ENCODE results near the gene GAS2. TPM values are rescaled to one million over a fixed set of nuclear protein-coding genes. Genes with fewer than 3 reads are reported as not detected.

GAS2 gene
- total RNA-seq, 4 donors from 2014 or later = 0.77 to 21.5 (median 5.1) TPM; not detected in 1

DNA sequence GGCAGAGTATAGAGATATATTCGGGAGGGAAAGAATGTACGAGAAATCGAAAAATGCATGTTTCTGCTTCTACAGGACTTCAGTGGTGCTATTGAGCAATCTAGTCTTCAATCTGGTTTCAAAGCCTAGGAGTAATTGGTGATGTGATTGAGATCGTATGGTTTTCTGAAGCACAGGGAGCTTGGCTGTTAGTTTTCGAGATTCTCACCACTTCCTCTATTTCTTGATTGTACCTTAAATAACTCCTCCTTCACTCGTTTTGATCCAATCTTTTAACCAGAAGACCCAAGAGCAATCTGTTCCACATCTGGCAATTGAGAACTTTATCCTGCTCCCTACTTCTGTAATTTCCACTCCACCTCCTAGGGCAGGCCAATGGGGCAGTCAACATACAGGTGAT is 193.3 kb downstream of the GAS2 start:
- intact Hi-C loops (cut with DNase I; ENCODE audit: low total_unique reads) = no loop called here
- Histone ChIP-seq H3K27ac (no peak overlapping the region), H3K9me3 (no peaks in the 10 kb centered on the region), H3K27me3 (no peaks in the 10 kb centered on the region), H3K4me1 (no peaks in the 10 kb centered on the region), H3K36me3 (no peaks in the 10 kb centered on the region), H3K4me3 (no peak overlapping the region)
- DNase-seq = no peak
- TF ChIP-seq, protein P1, sequence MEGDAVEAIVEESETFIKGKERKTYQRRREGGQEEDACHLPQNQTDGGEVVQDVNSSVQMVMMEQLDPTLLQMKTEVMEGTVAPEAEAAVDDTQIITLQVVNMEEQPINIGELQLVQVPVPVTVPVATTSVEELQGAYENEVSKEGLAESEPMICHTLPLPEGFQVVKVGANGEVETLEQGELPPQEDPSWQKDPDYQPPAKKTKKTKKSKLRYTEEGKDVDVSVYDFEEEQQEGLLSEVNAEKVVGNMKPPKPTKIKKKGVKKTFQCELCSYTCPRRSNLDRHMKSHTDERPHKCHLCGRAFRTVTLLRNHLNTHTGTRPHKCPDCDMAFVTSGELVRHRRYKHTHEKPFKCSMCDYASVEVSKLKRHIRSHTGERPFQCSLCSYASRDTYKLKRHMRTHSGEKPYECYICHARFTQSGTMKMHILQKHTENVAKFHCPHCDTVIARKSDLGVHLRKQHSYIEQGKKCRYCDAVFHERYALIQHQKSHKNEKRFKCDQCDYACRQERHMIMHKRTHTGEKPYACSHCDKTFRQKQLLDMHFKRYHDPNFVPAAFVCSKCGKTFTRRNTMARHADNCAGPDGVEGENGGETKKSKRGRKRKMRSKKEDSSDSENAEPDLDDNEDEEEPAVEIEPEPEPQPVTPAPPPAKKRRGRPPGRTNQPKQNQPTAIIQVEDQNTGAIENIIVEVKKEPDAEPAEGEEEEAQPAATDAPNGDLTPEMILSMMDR (IDR thresholded peaks at IDR 0.05) = no peak
- TF ChIP-seq POLR2A (IDR thresholded peaks at IDR 0.05) = no peak

DNA sequence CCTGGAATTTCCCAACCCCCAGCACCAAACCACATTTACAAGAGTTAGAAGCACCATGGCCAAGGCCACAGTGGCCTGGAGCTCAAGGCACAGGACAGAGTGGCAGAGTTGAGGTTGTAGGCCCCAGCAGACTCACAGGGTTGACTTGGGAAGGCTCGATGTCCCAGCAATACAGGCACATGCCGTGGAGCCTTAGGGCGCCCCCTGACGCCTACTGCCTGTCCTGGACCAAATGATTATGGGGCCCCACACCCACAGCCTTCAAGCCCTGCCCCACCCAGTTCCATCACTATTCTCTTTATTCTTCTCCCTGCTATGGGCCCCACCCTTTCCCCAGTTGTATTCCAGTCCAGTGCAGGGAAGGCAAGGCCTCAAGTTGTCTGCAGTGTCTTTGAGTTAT is 193.8 kb downstream of the GAS2 start, which contains the start of gene CCDC179:
Gene CCDC179, minus strand, starts transcription at position 234 of the 400 bp plus-strand sequence. Its CDS starts 53 bp downstream, at position 181.
- TF ChIP-seq, protein P1 (IDR thresholded peaks at IDR 0.05) = no peak
- TF ChIP-seq POLR2A (IDR thresholded peaks at IDR 0.05) = no peak
- intact Hi-C loops (cut with DNase I; ENCODE audit: low total_unique reads) = no loop called here
- Histone ChIP-seq H3K36me3 (no peaks in the 10 kb centered on the region), H3K27ac (no peak within 1 kb of the TSS), H3K27me3 (no peaks in the 10 kb centered on the region), H3K9me3 (no peaks in the 10 kb centered on the region), H3K4me3 (no peak within 1 kb of the TSS), H3K4me1 (no peaks in the 10 kb centered on the region)
- DNase-seq = no peak

Small RNA genes within 50 kb of the gene (small RNA-seq; reads per million reads assigned to genes)
- not detected for gene RNA5SP338

Other genes starting within 250 kb of the GAS2 start
- gene FANCF, start 40.8 kb upstream of the GAS2 start, total RNA-seq = 10 to 100 TPM in 2 of 4 donors, 1 to 10 TPM in 1, under 1 TPM in 1; 0.88 to 27.6 (median 6.4) TPM
- gene SVIP, start 163.2 kb downstream of the GAS2 start, total RNA-seq = 10 to 100 TPM in 2 of 4 donors, 1 to 10 TPM in 2; 2.0 to 20.7 (median 11.9) TPM
- not detected for gene CCDC179, start 193.9 kb downstream of the GAS2 start, total RNA-seq

All from uterus (tissue), 4 donors.